ENCODE results near the gene ATP8A2.

Gene ATP8A2

DNA sequence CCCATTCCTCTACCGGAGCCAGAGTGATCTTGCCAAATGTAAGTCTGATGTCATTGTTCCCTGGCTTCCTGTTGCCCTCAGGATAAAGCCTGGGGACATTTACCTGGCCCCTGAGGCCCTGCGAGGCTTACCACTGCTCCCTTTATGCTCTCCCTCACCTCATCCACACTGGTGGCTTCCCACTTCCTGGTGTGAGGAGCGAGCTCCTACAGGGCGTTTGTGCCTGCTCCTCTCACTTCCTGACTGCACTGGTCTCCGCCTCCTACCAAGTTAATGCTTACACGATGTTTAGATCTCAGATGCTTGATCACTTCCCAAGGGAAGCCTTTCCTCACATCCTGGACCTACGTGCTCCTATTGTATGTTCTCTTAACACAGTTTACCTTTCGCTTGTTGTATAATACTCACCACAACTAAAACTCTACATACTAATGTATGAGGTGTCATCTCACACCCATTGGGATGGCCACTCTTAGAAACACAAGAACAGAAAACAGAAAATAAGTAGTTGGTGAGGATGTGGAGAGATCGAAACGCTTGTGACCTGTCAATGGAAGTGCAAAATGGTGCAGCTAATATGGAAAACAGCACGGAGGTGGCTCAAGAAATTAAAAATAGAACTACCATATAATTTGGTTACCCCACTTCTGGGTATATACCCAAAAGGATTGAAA, 502.4 kb downstream of the ATP8A2 start:
- no peaks in the 10 kb centered on the region for H3K9me3 ChIP-seq (ENCODE audit: control insufficient read depth, low read length)
- no peak overlapping the region for H3K4me3 ChIP-seq (ENCODE audit: insufficient read depth, low read depth, low read length)
- 92 to 93% methylated on average over 11 of the region's 11 CpGs for WGBS, 2 experiments
- H3K27ac ChIP-seq (ENCODE audit: insufficient read depth, low read depth, low read length, poor library complexity, severe bottlenecking), result no peak overlapping the region
- H3K36me3 ChIP-seq (ENCODE audit: control insufficient read depth, insufficient read depth, low read length), result no peaks in the 10 kb centered on the region
- peaks cover 5% of the 10 kb centered on the region for H3K4me1 ChIP-seq (ENCODE audit: control insufficient read depth, insufficient read depth, low read length)
- H3K27me3 ChIP-seq (ENCODE audit: control insufficient read depth, insufficient read depth, low read length, poor library complexity, severe bottlenecking), result no peaks in the 10 kb centered on the region

GRCh38 chr13:25874907-25875306, 503.1 kb downstream of the ATP8A2 start:
- Histone ChIP-seq H3K9me3 (ENCODE audit: control insufficient read depth, low read length) (no peaks in the 10 kb centered on the region), H3K4me3 (ENCODE audit: insufficient read depth, low read depth, low read length) (no peak overlapping the region), H3K36me3 (ENCODE audit: control insufficient read depth, insufficient read depth, low read length) (no peaks in the 10 kb centered on the region), H3K27me3 (ENCODE audit: control insufficient read depth, insufficient read depth, low read length, poor library complexity, severe bottlenecking) (no peaks in the 10 kb centered on the region), H3K4me1 (ENCODE audit: control insufficient read depth, insufficient read depth, low read length) (peaks cover 5% of the 10 kb centered on the region), H3K27ac (ENCODE audit: insufficient read depth, low read depth, low read length, poor library complexity, severe bottlenecking) (no peak overlapping the region)
- 86 to 91% methylated on average over 5 of the region's 6 CpGs for WGBS, 2 experiments

- H3K9me3 ChIP-seq (ENCODE audit: control insufficient read depth, low read length), result no peaks in the 10 kb centered on the region
- no peak overlapping the region for H3K27ac ChIP-seq (ENCODE audit: insufficient read depth, low read depth, low read length, poor library complexity, severe bottlenecking)
- no peaks in the 10 kb centered on the region for H3K27me3 ChIP-seq (ENCODE audit: control insufficient read depth, insufficient read depth, low read length, poor library complexity, severe bottlenecking)
- no peaks in the 10 kb centered on the region for H3K36me3 ChIP-seq (ENCODE audit: control insufficient read depth, insufficient read depth, low read length)
- WGBS, 2 experiments, result 90 to 94% methylated on average over 6 of the region's 6 CpGs
- H3K4me3 ChIP-seq (ENCODE audit: insufficient read depth, low read depth, low read length), result no peak overlapping the region
- H3K4me1 ChIP-seq (ENCODE audit: control insufficient read depth, insufficient read depth, low read length), result peaks cover 11% of the 10 kb centered on the region
Measured at GRCh38 chr13:25876247-25876646, 504.5 kb downstream of the ATP8A2 start.

GRCh38 chr13:25879466-25879865, 507.7 kb downstream of the ATP8A2 start:
- H3K9me3 ChIP-seq (ENCODE audit: control insufficient read depth, low read length), result no peaks in the 10 kb centered on the region
- H3K36me3 ChIP-seq (ENCODE audit: control insufficient read depth, insufficient read depth, low read length), result no peaks in the 10 kb centered on the region
- H3K27ac ChIP-seq (ENCODE audit: insufficient read depth, low read depth, low read length, poor library complexity, severe bottlenecking), result no peak overlapping the region
- H3K27me3 ChIP-seq (ENCODE audit: control insufficient read depth, insufficient read depth, low read length, poor library complexity, severe bottlenecking), result no peaks in the 10 kb centered on the region
- H3K4me3 ChIP-seq (ENCODE audit: insufficient read depth, low read depth, low read length), result no peak overlapping the region
- H3K4me1 ChIP-seq (ENCODE audit: control insufficient read depth, insufficient read depth, low read length), result peaks cover 34% of the 10 kb centered on the region
- 92 to 98% methylated on average over 5 of the region's 5 CpGs for WGBS, 2 experiments

DNA sequence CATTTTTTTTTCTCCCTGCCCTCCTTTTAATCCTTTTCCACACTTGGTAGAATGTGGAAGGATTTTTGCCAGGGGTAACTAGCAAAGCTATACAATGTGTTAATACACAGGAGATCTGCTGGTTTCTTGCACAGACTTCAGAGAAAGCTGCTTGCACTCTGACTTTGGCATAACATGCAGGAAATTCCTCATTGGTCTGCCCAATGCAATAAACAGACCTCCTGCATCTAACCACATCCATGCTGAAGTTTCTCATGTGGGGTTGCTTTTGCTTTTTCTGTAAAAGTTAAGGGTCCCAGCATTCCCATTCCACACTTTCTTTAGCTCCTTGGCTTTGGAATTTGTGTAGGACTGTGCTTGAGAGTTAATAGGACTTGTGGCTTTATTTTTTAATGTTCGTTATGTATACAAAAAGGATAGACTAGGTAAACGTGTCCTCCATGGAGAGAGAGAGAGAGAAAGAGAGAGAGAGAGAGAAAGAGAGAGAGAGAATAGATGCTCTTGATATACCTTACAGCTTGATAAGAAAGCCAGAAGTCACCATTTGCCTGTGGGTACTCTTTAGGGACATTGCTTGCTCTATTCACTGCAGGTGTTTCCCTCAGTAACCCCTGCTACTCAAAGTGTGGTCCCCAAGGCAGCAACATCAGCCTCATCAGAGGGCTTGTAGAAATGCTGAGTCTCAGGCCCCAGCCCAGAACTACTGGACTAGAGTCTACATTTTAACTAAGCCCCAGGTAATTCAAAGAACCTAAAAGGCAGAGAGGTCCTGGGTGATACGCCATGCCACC, 509.6 kb downstream of the ATP8A2 start:
- Histone ChIP-seq H3K4me1 (ENCODE audit: control insufficient read depth, insufficient read depth, low read length) (peaks cover 44% of the 10 kb centered on the region), H3K36me3 (ENCODE audit: control insufficient read depth, insufficient read depth, low read length) (no peaks in the 10 kb centered on the region), H3K27ac (ENCODE audit: insufficient read depth, low read depth, low read length, poor library complexity, severe bottlenecking) (peak overlapping the region; percentile 2), H3K9me3 (ENCODE audit: control insufficient read depth, low read length) (no peaks in the 10 kb centered on the region), H3K4me3 (ENCODE audit: insufficient read depth, low read depth, low read length) (no peak overlapping the region), H3K27me3 (ENCODE audit: control insufficient read depth, insufficient read depth, low read length, poor library complexity, severe bottlenecking) (no peaks in the 10 kb centered on the region)
- 82 to 88% methylated on average over 3 of the region's 3 CpGs for WGBS, 2 experiments

- H3K4me1 ChIP-seq (ENCODE audit: control insufficient read depth, insufficient read depth, low read length), result peaks cover 44% of the 10 kb centered on the region
- no peak overlapping the region for H3K27ac ChIP-seq (ENCODE audit: insufficient read depth, low read depth, low read length, poor library complexity, severe bottlenecking)
- no peaks in the 10 kb centered on the region for H3K36me3 ChIP-seq (ENCODE audit: control insufficient read depth, insufficient read depth, low read length)
- H3K4me3 ChIP-seq (ENCODE audit: insufficient read depth, low read depth, low read length), result no peak overlapping the region
- no peaks in the 10 kb centered on the region for H3K9me3 ChIP-seq (ENCODE audit: control insufficient read depth, low read length)
- 44 to 45% methylated on average over 12 of the region's 12 CpGs for WGBS, 2 experiments
- H3K27me3 ChIP-seq (ENCODE audit: control insufficient read depth, insufficient read depth, low read length, poor library complexity, severe bottlenecking), result no peaks in the 10 kb centered on the region
Measured at GRCh38 chr13:25881971-25882451, 510.2 kb downstream of the ATP8A2 start.

DNA sequence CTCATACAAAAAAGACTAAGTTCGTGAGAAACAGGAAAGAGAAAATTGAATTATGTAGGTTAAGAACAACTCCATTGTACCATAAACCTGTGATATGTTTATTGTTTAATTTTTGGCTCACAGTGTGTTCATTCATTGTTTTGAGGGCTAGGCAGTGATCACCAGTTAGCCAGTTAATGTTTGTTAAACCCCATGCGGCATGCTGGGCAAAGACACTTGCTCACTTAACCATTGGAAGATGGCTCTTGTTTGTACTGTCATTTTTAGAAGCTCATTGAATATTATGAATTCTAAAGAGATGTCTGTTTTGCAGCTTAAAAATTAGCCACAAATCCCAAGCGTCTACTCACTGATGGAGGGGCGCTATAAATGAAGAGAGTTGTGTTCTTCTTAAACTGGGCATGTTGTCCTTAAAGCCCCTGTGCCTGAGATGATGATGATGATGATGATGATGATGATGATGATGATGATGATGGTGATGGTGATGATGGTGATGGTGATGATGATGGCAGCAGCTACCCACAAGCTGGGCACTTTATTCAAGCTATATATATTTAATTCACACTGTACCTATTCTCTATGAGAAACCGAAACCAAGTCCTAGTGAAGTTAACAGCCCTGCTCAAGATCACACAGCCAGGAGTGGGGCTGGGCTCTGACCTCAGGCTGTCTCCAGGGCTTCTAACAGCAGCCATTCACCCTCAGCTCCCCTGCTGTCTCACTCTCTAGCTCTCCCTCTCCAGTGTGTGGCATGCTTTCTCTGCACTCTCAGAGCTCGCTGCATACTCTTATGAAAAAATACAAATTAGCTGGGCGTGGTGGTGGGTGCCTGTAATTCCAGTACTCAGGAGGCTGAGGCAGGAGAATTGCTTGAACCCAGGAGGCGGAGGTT, 510.9 kb downstream of the ATP8A2 start:
- Histone ChIP-seq H3K36me3 (ENCODE audit: control insufficient read depth, insufficient read depth, low read length) (no peaks in the 10 kb centered on the region), H3K27me3 (ENCODE audit: control insufficient read depth, insufficient read depth, low read length, poor library complexity, severe bottlenecking) (no peaks in the 10 kb centered on the region), H3K4me3 (ENCODE audit: insufficient read depth, low read depth, low read length) (no peak overlapping the region), H3K4me1 (ENCODE audit: control insufficient read depth, insufficient read depth, low read length) (peaks cover 39% of the 10 kb centered on the region), H3K9me3 (ENCODE audit: control insufficient read depth, low read length) (no peaks in the 10 kb centered on the region), H3K27ac (ENCODE audit: insufficient read depth, low read depth, low read length, poor library complexity, severe bottlenecking) (no peak overlapping the region)
- 85 to 87% methylated on average over 8 of the region's 8 CpGs for WGBS, 2 experiments

GRCh38 chr13:25885418-25885817, 513.6 kb downstream of the ATP8A2 start:
- WGBS, 2 experiments, result 72 to 74% methylated on average over 4 of the region's 4 CpGs
- H3K4me3 ChIP-seq (ENCODE audit: insufficient read depth, low read depth, low read length), result no peak overlapping the region
- H3K4me1 ChIP-seq (ENCODE audit: control insufficient read depth, insufficient read depth, low read length), result peaks cover 39% of the 10 kb centered on the region
- no peaks in the 10 kb centered on the region for H3K9me3 ChIP-seq (ENCODE audit: control insufficient read depth, low read length)
- H3K36me3 ChIP-seq (ENCODE audit: control insufficient read depth, insufficient read depth, low read length), result no peaks in the 10 kb centered on the region
- no peaks in the 10 kb centered on the region for H3K27me3 ChIP-seq (ENCODE audit: control insufficient read depth, insufficient read depth, low read length, poor library complexity, severe bottlenecking)
- no peak overlapping the region for H3K27ac ChIP-seq (ENCODE audit: insufficient read depth, low read depth, low read length, poor library complexity, severe bottlenecking)

DNA sequence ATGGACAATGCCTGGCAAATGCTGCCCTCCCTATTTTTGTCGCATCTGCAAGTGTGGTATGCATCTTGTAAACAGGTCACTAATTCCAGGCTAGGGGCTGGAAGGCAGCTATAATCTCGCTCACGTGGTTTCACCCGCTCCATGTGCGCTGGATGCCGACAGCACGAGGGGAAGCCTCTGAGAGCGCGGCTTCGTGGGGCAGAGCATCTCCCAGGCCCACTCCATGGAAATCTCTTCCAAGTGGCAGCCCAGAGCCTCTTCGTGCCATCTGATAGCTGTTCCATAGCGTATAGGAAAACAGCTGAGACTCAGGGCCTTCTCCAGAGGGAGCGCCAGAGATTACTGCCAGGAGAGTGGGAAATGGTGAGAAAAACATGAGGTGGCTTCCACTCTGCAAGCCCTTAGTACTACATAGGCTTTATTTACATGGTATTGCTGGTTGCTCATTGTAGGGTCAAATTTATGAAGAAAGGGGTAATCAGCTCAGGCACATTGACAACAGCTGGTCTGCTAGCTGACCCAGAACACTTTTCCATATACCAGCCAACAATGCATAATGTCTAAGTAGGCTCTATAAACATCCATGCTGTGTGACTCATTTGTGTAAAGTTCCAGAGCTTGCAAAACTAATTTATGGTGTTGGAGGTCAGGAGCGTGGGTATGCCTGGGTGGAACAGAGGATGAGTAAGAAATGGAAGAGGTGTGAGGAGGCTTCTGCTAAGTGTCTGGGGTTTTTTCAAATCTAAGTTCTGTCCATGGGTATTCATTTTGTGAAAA, 514.9 kb downstream of the ATP8A2 start:
- 94 to 95% methylated on average over 14 of the region's 14 CpGs for WGBS, 2 experiments
- Histone ChIP-seq H3K27ac (ENCODE audit: insufficient read depth, low read depth, low read length, poor library complexity, severe bottlenecking) (no peak overlapping the region), H3K9me3 (ENCODE audit: control insufficient read depth, low read length) (no peaks in the 10 kb centered on the region), H3K4me3 (ENCODE audit: insufficient read depth, low read depth, low read length) (no peak overlapping the region), H3K27me3 (ENCODE audit: control insufficient read depth, insufficient read depth, low read length, poor library complexity, severe bottlenecking) (no peaks in the 10 kb centered on the region), H3K36me3 (ENCODE audit: control insufficient read depth, insufficient read depth, low read length) (no peaks in the 10 kb centered on the region), H3K4me1 (ENCODE audit: control insufficient read depth, insufficient read depth, low read length) (peaks cover 30% of the 10 kb centered on the region)

Measured in ectodermal cell (in vitro differentiated cells).